Tibial artery (tissue), 4 donors: ENCODE data around the gene RCC2.

ENCODE experiments used
- DNase-seq, 2 donors: peaks; one replicate each; pipeline ENCODE4 v3.0.0-alpha.2; 2019
- H3K27ac ChIP-seq, 2 donors: fragments of 200-600 bp; sonication (generic) in 1 of 2; 1 replicate in 1 of 2; 2 replicates in 1 of 2; pipeline ENCODE4 v1.5.1; 2018 to 2019; ENCODE audit warnings: mild to moderate bottlenecking in 1 of 2
- H3K27me3 ChIP-seq, 2 donors: fragments of 200-600 bp; sonication (generic) in 1 of 2; one replicate each; pipeline versions ENCODE4 v1.5.1 to v1.6.0; 2016 to 2019
- H3K36me3 ChIP-seq, 3 donors: fragments of 200-600 bp; sonication (generic) in 2 of 3; one replicate each; pipeline ENCODE4 v1.5.1; 2016 to 2019; ENCODE audit warnings: mild to moderate bottlenecking in 2 of 3
- H3K4me1 ChIP-seq, 4 donors: fragments of 200-600 bp; sonication (generic) in 2 of 4; 1 replicate in 3 of 4; 2 replicates in 1 of 4; pipeline ENCODE4 v1.5.1; 2016 to 2019
- H3K4me3 ChIP-seq, 2 donors: fragments of 200-600 bp; sonication (generic) in 1 of 2; 1 replicate in 1 of 2; 2 replicates in 1 of 2; pipeline ENCODE4 v1.5.1; 2018 to 2019; ENCODE audit warnings: mild to moderate bottlenecking in 2 of 2
- H3K9me3 ChIP-seq, 3 donors: fragments of 200-600 bp; sonication (generic) in 1 of 3; one replicate each; pipeline ENCODE4 v1.5.1; 2016 to 2019
- intact Hi-C: fragments of 100-400 bp; cut with DNase I; formaldehyde crosslinking; loops from one replicate; pipeline ENCODE4 v1.15.0; 2023; ENCODE audit warnings: low total_unique reads
- TF ChIP-seq, protein P1 (sequence below), 2 experiments: fragments of 200-600 bp in 1 of 2; fragments of 450-650 bp in 1 of 2; IDR thresholded peaks; one replicate each; pipeline ENCODE4 v1.5.1; 2017 to 2019; ENCODE audit warnings: antibody characterized with exemption in 2 of 2, mild to moderate bottlenecking in 1 of 2, moderate library complexity in 1 of 2

Gene RCC2

GRCh38 chr1:17420391-17420918 lies 19.0 kb downstream of the RCC2 start:
- H3K4me3 ChIP-seq, result no peak overlapping the region
- peaks cover 0 to 4% (median 4%) of the 10 kb centered on the region in 4 donors for H3K4me1 ChIP-seq
- no peak overlapping the region for H3K27ac ChIP-seq
- no peaks in the 10 kb centered on the region for H3K9me3 ChIP-seq
- no peak for DNase-seq
- intact Hi-C loops, result loop anchor here (2.0 to 5.0 kb wide), 2 partner anchors 18 to 62 kb away; partner anchors contain the start of gene RCC2
- peaks cover 24 to 90% (median 67%) of the 10 kb centered on the region in 3 donors for H3K36me3 ChIP-seq
- no peaks in the 10 kb centered on the region for H3K27me3 ChIP-seq
- TF ChIP-seq, protein P1, sequence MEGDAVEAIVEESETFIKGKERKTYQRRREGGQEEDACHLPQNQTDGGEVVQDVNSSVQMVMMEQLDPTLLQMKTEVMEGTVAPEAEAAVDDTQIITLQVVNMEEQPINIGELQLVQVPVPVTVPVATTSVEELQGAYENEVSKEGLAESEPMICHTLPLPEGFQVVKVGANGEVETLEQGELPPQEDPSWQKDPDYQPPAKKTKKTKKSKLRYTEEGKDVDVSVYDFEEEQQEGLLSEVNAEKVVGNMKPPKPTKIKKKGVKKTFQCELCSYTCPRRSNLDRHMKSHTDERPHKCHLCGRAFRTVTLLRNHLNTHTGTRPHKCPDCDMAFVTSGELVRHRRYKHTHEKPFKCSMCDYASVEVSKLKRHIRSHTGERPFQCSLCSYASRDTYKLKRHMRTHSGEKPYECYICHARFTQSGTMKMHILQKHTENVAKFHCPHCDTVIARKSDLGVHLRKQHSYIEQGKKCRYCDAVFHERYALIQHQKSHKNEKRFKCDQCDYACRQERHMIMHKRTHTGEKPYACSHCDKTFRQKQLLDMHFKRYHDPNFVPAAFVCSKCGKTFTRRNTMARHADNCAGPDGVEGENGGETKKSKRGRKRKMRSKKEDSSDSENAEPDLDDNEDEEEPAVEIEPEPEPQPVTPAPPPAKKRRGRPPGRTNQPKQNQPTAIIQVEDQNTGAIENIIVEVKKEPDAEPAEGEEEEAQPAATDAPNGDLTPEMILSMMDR (IDR thresholded peaks at IDR 0.05), result no peak

DNA sequence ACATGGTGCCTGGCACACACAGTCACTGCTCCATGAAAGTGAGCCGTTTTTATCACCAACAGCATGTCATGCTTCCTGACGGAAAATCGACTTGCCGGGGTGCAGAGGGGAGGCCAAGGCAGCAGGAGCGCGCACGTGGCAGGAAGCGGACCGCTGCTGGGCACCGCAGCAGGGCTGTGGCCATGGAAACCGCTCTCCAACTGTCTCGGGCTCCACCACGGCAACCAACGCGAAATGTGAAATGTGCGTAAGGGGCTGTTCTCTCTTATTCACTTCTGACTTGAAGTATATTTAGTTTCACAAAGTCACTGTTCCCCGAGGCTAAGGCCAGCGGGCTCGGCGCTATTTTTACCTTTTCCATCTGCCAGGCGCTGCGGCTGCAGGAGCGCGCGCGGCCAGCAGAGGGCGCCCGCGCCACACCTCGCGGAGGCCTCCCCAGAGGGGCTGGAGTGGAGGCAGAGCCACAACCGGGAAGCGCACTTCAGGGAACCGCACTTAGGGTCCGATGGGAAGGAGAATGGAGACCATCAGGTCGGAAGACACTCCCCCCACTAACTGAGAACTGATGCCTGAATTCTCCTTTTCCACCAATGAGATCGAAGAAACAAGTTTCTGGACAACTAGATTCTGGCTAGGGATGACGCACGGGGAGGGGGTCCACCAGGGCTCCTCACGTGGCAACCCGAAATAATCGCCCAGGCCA lies 19.7 kb downstream of the RCC2 start:
- Histone ChIP-seq H3K4me1 (peaks cover 0 to 4% (median 4%) of the 10 kb centered on the region in 4 donors), H3K9me3 (no peaks in the 10 kb centered on the region), H3K4me3 (no peak overlapping the region), H3K27me3 (no peaks in the 10 kb centered on the region), H3K27ac (no peak overlapping the region), H3K36me3 (peaks cover 23 to 90% (median 66%) of the 10 kb centered on the region in 3 donors)
- peak; percentile 54 to 82 for DNase-seq
- intact Hi-C loops, result loop anchor here (2.0 to 5.0 kb wide), 2 partner anchors 19 to 63 kb away; partner anchors contain the start of gene RCC2
- TF ChIP-seq, protein P1 (IDR thresholded peaks at IDR 0.05), result peak; percentile 98 to 100

DNA sequence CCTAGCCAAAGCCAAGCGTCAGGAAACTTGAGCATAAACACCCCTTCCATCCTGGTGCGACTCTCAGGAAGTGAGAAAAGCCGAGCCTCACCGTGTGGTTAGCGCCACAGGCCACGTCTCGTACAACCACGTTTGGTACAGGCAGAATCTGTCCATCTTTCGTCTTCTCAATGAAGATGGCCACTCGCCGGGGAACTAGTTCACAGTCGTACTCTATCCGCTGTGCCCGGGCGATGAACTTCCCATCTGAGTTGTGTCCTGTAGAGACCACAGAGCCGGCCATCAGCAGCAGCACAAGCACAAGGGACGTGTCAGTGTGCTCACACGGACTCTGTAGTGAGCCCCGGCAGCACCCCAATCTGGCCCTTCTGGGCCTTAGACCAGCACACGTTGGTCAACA lies 23.1 kb downstream of the RCC2 start:
- Histone ChIP-seq H3K4me1 (peaks cover 0 to 8% (median 4%) of the 10 kb centered on the region in 4 donors), H3K4me3 (no peak overlapping the region), H3K36me3 (peaks cover 40 to 92% (median 74%) of the 10 kb centered on the region in 3 donors), H3K27ac (no peak overlapping the region), H3K9me3 (no peaks in the 10 kb centered on the region), H3K27me3 (no peaks in the 10 kb centered on the region)
- no peak for DNase-seq
- TF ChIP-seq, protein P1 (IDR thresholded peaks at IDR 0.05), result no peak
- intact Hi-C loops, result no loop called here

- no peak for DNase-seq
- no peak overlapping the region for H3K27ac ChIP-seq
- intact Hi-C loops, result no loop called here
- TF ChIP-seq, protein P1 (IDR thresholded peaks at IDR 0.05), result no peak
- H3K4me1 ChIP-seq, result peaks cover 0 to 5% (median 0%) of the 10 kb centered on the region in 4 donors
- no peak overlapping the region for H3K4me3 ChIP-seq
- H3K9me3 ChIP-seq, result no peaks in the 10 kb centered on the region
- peaks cover 56 to 97% (median 90%) of the 10 kb centered on the region in 3 donors for H3K36me3 ChIP-seq
- no peaks in the 10 kb centered on the region for H3K27me3 ChIP-seq
These were observed 25.5 kb downstream of the RCC2 start for GRCh38 chr1:17414022-17414421.

DNA sequence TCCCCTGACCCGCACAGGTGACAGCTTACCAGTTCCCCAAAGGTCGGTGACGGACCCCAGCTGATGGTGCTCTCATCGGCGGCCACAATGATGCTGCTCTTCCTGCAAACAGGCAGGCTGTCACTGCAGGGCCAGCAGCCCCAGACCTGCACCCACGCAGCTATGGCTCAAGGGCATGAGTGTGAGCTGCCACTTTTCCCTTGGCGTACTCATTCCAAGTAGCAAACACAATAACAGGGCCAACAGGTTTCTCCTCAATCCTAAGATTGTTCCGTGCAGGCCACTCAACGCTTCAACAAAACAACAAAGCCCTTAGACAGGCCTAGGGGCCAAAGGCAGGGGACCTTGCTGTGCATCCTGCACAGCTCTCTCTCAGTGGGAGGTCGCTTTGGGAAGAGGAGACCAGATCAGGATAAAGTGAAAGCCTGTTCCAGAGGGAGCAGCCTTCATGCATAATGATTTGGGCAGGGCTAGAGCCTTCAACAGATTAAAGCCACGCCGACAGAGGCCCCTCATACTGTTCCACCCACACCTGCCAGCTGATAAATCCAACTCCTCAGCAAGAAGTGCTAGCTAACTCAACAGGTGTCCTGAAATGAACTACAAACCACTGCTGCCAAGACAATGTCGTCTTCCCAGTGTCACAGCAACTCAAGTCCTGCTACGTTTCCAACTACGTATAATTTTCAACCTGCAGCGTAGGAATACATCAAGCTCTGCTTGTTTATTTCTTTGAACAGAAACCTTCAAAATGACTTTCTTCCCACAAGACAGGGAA lies 27.2 kb downstream of the RCC2 start:
- H3K9me3 ChIP-seq, result no peaks in the 10 kb centered on the region
- TF ChIP-seq, protein P1 (IDR thresholded peaks at IDR 0.05), result no peak
- intact Hi-C loops, result no loop called here
- H3K4me3 ChIP-seq, result no peak overlapping the region
- H3K36me3 ChIP-seq, result peaks cover 53 to 99% (median 86%) of the 10 kb centered on the region in 3 donors
- no peak overlapping the region for H3K27ac ChIP-seq
- H3K27me3 ChIP-seq, result no peaks in the 10 kb centered on the region
- H3K4me1 ChIP-seq, result peaks cover 0 to 5% (median 0%) of the 10 kb centered on the region in 4 donors
- no peak for DNase-seq
